K562 (cell line): ENCODE data around the gene RNASE8. TPM values are rescaled to one million over a fixed set of nuclear protein-coding genes. Genes with fewer than 3 reads are reported as not detected.

ENCODE experiments used
- ATAC-seq: fragments of 200-7000 bp; cut with Tn5 transposase; 3 replicates; pipeline ENCODE4 v1.9.1; 2020; ENCODE audit warnings: moderate library complexity
- BruUV-seq: library from RNA; stranded (reverse); fragments of 400-500 nt; replicated peaks from 2 replicates; lab custom pipeline; 2021; lab: Mats Ljungman, UMichigan
- CTCF ChIA-PET: fragments of 300-600 bp; formaldehyde crosslinking; extraction: SDS; loops from one replicate; lab custom pipeline; 2021; ENCODE audit warnings: low intra/inter-chr PET ratio; lab: Yijun Ruan, JAX
- POLR2A ChIA-PET: fragments of 300-600, 350-650 bp; sonication (Branson Sonifier 250); formaldehyde crosslinking; extraction: SDS; loops from one replicate; lab custom pipeline; 2021; ENCODE audit warnings: antibody characterized with exemption, inconsistent platforms; lab: Yijun Ruan, JAX
- DNase-seq, 4 experiments: peaks; one replicate each; pipeline versions ENCODE4 v3.0.0 to v3.0.0-alpha.2; 2011 to 2018; ENCODE audit warnings: low spot score in 3 of 4, mixed read lengths in 3 of 4; ENCODE audit errors: extremely low read depth in 1 of 4
- FAIRE-seq: peaks from 2 replicates; lab custom pipeline; 2011; peaks lifted over from hg19 to GRCh38; lab: Jason Lieb, UNC
- H2AFZ ChIP-seq: 2 replicates; pipeline ENCODE4 v1.6.0; 2011; ENCODE audit warnings: low read depth, low read length, control low read depth, inconsistent platforms
- H3K27ac ChIP-seq: fragments of 200-600 bp; 3 replicates; pipeline ENCODE4 v1.8.0; 2011; ENCODE audit warnings: low read depth, mild to moderate bottlenecking, control low read depth, inconsistent platforms, low read length, moderate library complexity, mixed read lengths; ENCODE audit errors: extremely low read depth
- H3K27me3 ChIP-seq, 2 experiments: fragments of 300-600 bp in 1 of 2; 2 replicates in 1 of 2; 3 replicates in 1 of 2; pipeline versions ENCODE4 v1.6.0 to v1.8.0; 2011; ENCODE audit warnings: inconsistent platforms in 2 of 2, low read length in 2 of 2, mild to moderate bottlenecking in 1 of 2, mixed read lengths in 1 of 2, moderate library complexity in 1 of 2; ENCODE audit not compliant: control insufficient read depth in 2 of 2, insufficient read depth in 2 of 2
- H3K36me3 ChIP-seq: fragments of 300-600 bp; 3 replicates; pipeline ENCODE4 v1.8.0; 2011; ENCODE audit warnings: mild to moderate bottlenecking, low read length, inconsistent platforms; ENCODE audit not compliant: control insufficient read depth, insufficient read depth
- H3K4me1 ChIP-seq, 2 experiments: fragments of 200-600 bp in 1 of 2; replicated peaks in 1 of 2; 2 replicates in 1 of 2; 3 replicates in 1 of 2; pipeline versions ENCODE4 v1.5.1 to v1.8.0; 2011; ENCODE audit warnings: inconsistent platforms in 2 of 2, low read length in 2 of 2, mild to moderate bottlenecking in 1 of 2, mixed read lengths in 1 of 2, moderate library complexity in 1 of 2; ENCODE audit not compliant: control insufficient read depth in 2 of 2, insufficient read depth in 2 of 2
- H3K4me2 ChIP-seq: 2 replicates; pipeline ENCODE4 v1.6.1; 2011; ENCODE audit warnings: low read length, control low read depth, inconsistent platforms, mixed read lengths; ENCODE audit not compliant: insufficient read depth
- H3K4me3 ChIP-seq: fragments of 200-600 bp; sonication (generic), shearing (Covaris generic); 2 replicates; pipeline ENCODE4 v1.5.1; 2016; ENCODE audit warnings: control low read depth, inconsistent platforms
- H3K79me2 ChIP-seq: fragments of 200-600 bp; 3 replicates; pipeline ENCODE4 v1.8.0; 2011; ENCODE audit warnings: low read length, inconsistent platforms; ENCODE audit not compliant: control insufficient read depth, insufficient read depth
- H3K9ac ChIP-seq, 2 experiments: 2 replicates each; pipeline versions ENCODE4 v1.6.0 to v1.6.1; 2011; ENCODE audit warnings: low read depth in 2 of 2, low read length in 2 of 2, control low read depth in 1 of 2, inconsistent platforms in 1 of 2, mild to moderate bottlenecking in 1 of 2, mixed read lengths in 1 of 2; ENCODE audit not compliant: insufficient read depth in 1 of 2
- H3K9me1 ChIP-seq: one replicate; pipeline ENCODE4 v1.6.0; 2011; ENCODE audit warnings: inconsistent platforms, mild to moderate bottlenecking, low read length, moderate library complexity; ENCODE audit not compliant: control insufficient read depth, insufficient read depth
- H3K9me3 ChIP-seq: replicated peaks from 2 replicates; pipeline ENCODE4 v1.5.1; 2011; ENCODE audit warnings: low read depth, low read length, inconsistent platforms; ENCODE audit not compliant: control insufficient read depth, insufficient read depth
- H4K20me1 ChIP-seq: replicated peaks from 2 replicates; pipeline ENCODE4 v1.6.1; 2011; ENCODE audit warnings: low read length, inconsistent platforms, mixed read lengths; ENCODE audit not compliant: control insufficient read depth, insufficient read depth
- ATF7 ChIP-seq: fragments of 450-650 bp; IDR thresholded peaks from 2 replicates; pipeline ENCODE4 v1.7.1; 2014; ENCODE audit warnings: mild to moderate bottlenecking, moderate library complexity
- CBX8 ChIP-seq: fragments of 200-600 bp; sonication (generic); IDR thresholded peaks from 2 replicates; pipeline ENCODE4 v1.6.1; 2012; ENCODE audit warnings: borderline replicate concordance, mixed run types, low read depth, mild to moderate bottlenecking, moderate library complexity, mixed read lengths, low read length, control low read depth, inconsistent platforms; ENCODE audit not compliant: poor library complexity, severe bottlenecking; ENCODE audit errors: extremely low read depth
- GATAD2B ChIP-seq: fragments of 450-650 bp; IDR thresholded peaks from 2 replicates; pipeline ENCODE4 v1.6.1; 2017; ENCODE audit warnings: mild to moderate bottlenecking, borderline replicate concordance
- HSF4 ChIP-seq: fragments of 250-450 bp; sonication (Bioruptor Pico); IDR thresholded peaks from 2 replicates; pipeline ENCODE4 v2.1.2; 2022; ENCODE audit warnings: mild to moderate bottlenecking, moderate library complexity, borderline replicate concordance
- NCOR1 ChIP-seq: fragments of 450-650 bp; IDR thresholded peaks from 2 replicates; pipeline ENCODE4 v1.6.1; 2016; ENCODE audit warnings: mild to moderate bottlenecking, moderate library complexity
- POU5F1 ChIP-seq: fragments of 150-350 bp; IDR thresholded peaks from 2 replicates; pipeline ENCODE4 v1.6.1; 2014; ENCODE audit warnings: borderline replicate concordance, low read length, low read depth, mild to moderate bottlenecking; ENCODE audit not compliant: partially characterized antibody
- RBBP5 ChIP-seq: fragments of 200-600 bp; sonication (generic); IDR thresholded peaks from 2 replicates; pipeline ENCODE4 v1.6.1; 2012; ENCODE audit warnings: borderline replicate concordance, mild to moderate bottlenecking, low read length, control low read depth, inconsistent platforms; ENCODE audit not compliant: insufficient read depth, poor library complexity, severe bottlenecking
- SRSF7 ChIP-seq: fragments of 200-400 bp; formaldehyde crosslinking; optimal IDR thresholded peaks from 2 replicates; pipeline ENCODE3; 2017; ENCODE audit warnings: mild to moderate bottlenecking, low read depth, low read length
- SUPT5H ChIP-seq: fragments of 450-650 bp; IDR thresholded peaks from 2 replicates; pipeline ENCODE4 v1.6.1; 2016
- ZNF121 ChIP-seq: sonication (generic); formaldehyde crosslinking; conservative IDR thresholded peaks from 2 replicates; pipeline ENCODE4 v1.8.0; 2022; ENCODE audit warnings: missing genetic modification reagents
- ZNF408 ChIP-seq: fragments of 250-450 bp; sonication (Bioruptor Pico); IDR thresholded peaks from 2 replicates; pipeline ENCODE4 v1.4.0; 2020; ENCODE audit warnings: low read depth, mild to moderate bottlenecking, moderate library complexity
- WGBS: fragments of 100-300 bp; shearing (Covaris generic); methylation state at CpG from one replicate; pipeline ENCODE4 v1.1.6; 2016; ENCODE audit warnings: low coverage, mixed read lengths; ENCODE audit not compliant: insufficient coverage; ENCODE audit errors: missing lambda C conversion rate; 5-methylcytosine and 5-hydroxymethylcytosine counted together
- in situ Hi-C: fragments of 300-500 bp; cut with MboI; formaldehyde crosslinking; loops from 4 replicates; pipeline ENCODE4 v1.15.0; 2018; ENCODE audit warnings: inconsistent platforms, mixed read lengths
- intact Hi-C: fragments of 100-400 bp; cut with micrococcal nuclease; formaldehyde crosslinking; loops from 2 replicates; pipeline ENCODE4 v1.14.2; 2022
- polyA plus RNA-seq, 8 experiments: library from polyadenylated mRNA; depleted of rRNA in 4 of 8; stranded (reverse) in 5 of 8; unstranded in 3 of 8; fragments of >200 nt; fragmentation: Nextera tagmentation in 2 of 8; fragmentation: Illumina TruSeq in 1 of 8; extraction: Ambion mirVana in 2 of 8; extraction: Trizol in 1 of 8; gene quantifications; 2 replicates each; pipeline versions ENCODE4 v1.2.1 to v1.2.3, GENCODE V29; 2011 to 2014; ENCODE audit warnings: inconsistent platforms in 1 of 8, missing spikeins in 1 of 8
- total RNA-seq, 7 experiments: library from RNA; depleted of rRNA in 6 of 7; stranded (reverse); fragments of >200 nt in 6 of 7; fragmentation: Illumina TruSeq in 2 of 7; extraction: Trizol in 2 of 7; gene quantifications; 2 replicates each; pipeline versions ENCODE4 v1.2.1 to v1.2.3, GENCODE V29; 2011 to 2021; ENCODE audit warnings: low replicate concordance in 1 of 7
- TF ChIP-seq, protein P1 (sequence below): fragments of 450-650 bp; IDR thresholded peaks from 2 replicates; pipeline ENCODE4 v1.7.1; 2018; ENCODE audit warnings: mild to moderate bottlenecking, low read depth; ENCODE audit not compliant: partially characterized antibody
- TF ChIP-seq, protein P2 (sequence below), 2 experiments: fragments of 200-800 bp in 1 of 2; sonication (Bioruptor generic) in 1 of 2; sonication (generic) in 1 of 2; formaldehyde crosslinking in 1 of 2; IDR thresholded peaks in 1 of 2; conservative IDR thresholded peaks in 1 of 2; 2 replicates each; pipeline versions ENCODE4 v1.5.0 to v1.6.1; 2016 to 2020; ENCODE audit warnings: missing compliant biosample characterization in 1 of 2, missing genetic modification characterization in 1 of 2, missing genetic modification reagents in 1 of 2
- TF ChIP-seq, protein P3 (sequence below): fragments of 250-450 bp; sonication (Bioruptor Pico); IDR thresholded peaks from 2 replicates; pipeline ENCODE4 v1.5.1; 2021; ENCODE audit warnings: mild to moderate bottlenecking

Gene RNASE8
- total and polyA plus RNA-seq, 9 of the 15 experiments (the other 6 are each of a cell fraction or from before 2014, with no cell fraction given), result not detected

DNA sequence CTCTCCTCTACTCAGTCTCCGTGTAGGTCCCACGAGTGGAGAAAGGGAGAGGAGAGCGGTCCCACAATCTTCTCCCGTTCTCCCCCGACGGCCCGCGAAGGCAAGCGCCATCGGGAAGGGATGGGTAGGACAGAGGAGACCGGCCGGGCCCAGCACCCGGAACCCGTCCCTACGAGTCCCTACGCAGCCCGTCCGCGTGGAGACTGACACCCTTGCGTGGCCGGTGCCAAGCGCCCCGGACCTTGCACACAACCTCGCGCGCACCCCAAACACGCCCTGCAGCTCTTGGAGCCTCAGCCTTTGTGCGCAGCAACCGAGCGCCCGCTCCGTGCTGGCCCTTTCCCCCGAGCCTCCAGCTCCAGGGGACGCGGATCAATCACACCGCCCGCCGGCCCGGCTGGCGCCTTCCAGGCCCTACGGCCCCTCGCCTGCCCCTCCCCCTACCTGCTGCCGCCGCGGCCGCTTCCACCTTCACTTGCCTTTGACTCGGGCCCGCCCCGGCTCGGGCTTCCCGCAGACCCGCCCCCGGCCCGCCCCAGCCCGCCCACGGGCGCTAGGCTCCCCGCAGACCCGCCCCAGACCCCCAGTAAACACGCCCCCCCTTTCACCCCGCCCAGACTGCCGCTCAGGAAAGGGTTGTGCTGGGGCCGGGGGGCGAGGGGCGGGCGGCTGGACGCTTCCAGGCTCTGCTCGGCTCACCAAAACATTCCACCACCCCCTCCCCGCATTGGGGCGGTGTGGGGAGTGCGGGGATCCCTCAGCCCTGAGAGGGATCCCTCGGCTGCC lies 32.8 kb upstream of the RNASE8 start, which contains the start of gene NDRG2:
Gene NDRG2, minus strand, starts transcription at position 477 of the 786 bp plus-strand sequence. CDS start 1,746 bp downstream, outside the sequence.
- peaks cover 35 to 39% of the 10 kb centered on the region in 2 experiments for H3K4me1 ChIP-seq
- peaks cover 15% of the 10 kb centered on the region; the same call in 1 of the 3 replicates for H3K36me3 ChIP-seq
- no peaks in the 10 kb centered on the region for H3K9me3 ChIP-seq
- peak within 1 kb of the TSS; percentile 80 for H3K27ac ChIP-seq
- peak; percentile 85 to 92 (median 91) for DNase-seq
- ATAC-seq, result peak; percentile 90
- in situ Hi-C loops, result no loop called here
- H3K4me3 ChIP-seq, result peak within 1 kb of the TSS; percentile 66
- H3K4me2 ChIP-seq, result peak within 1 kb of the TSS; percentile 82
- no peaks in the 10 kb centered on the region for H3K27me3 ChIP-seq
- intact Hi-C loops, result no loop called here
- ChIA-PET POLR2A (interaction anchor here (0.9 to 2.6 kb wide), 2 partner anchors 10 to 14 kb away, joined by 3 to 12 read pairs; no protein-coding TSS in a partner anchor), CTCF (no interaction called here)
- 2% methylated on average over 17 of the region's 72 CpGs for WGBS
- FAIRE-seq, result no peak
- H3K9me1 ChIP-seq, result peaks cover 2% of the 10 kb centered on the region
- H4K20me1 ChIP-seq, result no peaks in the 10 kb centered on the region
- BruUV-seq, result TSS peak; percentile 67
- peak within 1 kb of the TSS; percentile 77 to 92 for H3K9ac ChIP-seq
- H2AFZ ChIP-seq, result peak within 1 kb of the TSS; percentile 81
- peaks cover 21% of the 10 kb centered on the region for H3K79me2 ChIP-seq
- TF ChIP-seq, protein P1, sequence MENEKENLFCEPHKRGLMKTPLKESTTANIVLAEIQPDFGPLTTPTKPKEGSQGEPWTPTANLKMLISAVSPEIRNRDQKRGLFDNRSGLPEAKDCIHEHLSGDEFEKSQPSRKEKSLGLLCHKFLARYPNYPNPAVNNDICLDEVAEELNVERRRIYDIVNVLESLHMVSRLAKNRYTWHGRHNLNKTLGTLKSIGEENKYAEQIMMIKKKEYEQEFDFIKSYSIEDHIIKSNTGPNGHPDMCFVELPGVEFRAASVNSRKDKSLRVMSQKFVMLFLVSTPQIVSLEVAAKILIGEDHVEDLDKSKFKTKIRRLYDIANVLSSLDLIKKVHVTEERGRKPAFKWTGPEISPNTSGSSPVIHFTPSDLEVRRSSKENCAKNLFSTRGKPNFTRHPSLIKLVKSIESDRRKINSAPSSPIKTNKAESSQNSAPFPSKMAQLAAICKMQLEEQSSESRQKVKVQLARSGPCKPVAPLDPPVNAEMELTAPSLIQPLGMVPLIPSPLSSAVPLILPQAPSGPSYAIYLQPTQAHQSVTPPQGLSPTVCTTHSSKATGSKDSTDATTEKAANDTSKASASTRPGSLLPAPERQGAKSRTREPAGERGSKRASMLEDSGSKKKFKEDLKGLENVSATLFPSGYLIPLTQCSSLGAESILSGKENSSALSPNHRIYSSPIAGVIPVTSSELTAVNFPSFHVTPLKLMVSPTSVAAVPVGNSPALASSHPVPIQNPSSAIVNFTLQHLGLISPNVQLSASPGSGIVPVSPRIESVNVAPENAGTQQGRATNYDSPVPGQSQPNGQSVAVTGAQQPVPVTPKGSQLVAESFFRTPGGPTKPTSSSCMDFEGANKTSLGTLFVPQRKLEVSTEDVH, result no peak
- TF ChIP-seq, protein P2, sequence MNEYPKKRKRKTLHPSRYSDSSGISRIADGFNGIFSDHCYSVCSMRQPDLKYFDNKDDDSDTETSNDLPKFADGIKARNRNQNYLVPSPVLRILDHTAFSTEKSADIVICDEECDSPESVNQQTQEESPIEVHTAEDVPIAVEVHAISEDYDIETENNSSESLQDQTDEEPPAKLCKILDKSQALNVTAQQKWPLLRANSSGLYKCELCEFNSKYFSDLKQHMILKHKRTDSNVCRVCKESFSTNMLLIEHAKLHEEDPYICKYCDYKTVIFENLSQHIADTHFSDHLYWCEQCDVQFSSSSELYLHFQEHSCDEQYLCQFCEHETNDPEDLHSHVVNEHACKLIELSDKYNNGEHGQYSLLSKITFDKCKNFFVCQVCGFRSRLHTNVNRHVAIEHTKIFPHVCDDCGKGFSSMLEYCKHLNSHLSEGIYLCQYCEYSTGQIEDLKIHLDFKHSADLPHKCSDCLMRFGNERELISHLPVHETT (CRISPR knock-in tag; conservative IDR thresholded peaks at IDR 0.05 in 1 of 2, IDR thresholded peaks at IDR 0.05 in 1 of 2), result no peak
- TF ChIP-seq POU5F1 (no peak), ZNF121 (CRISPR knock-in tag) (no peak), SUPT5H (peak; percentile 52; the same call in 1 of the 2 replicates), ATF7 (no peak), HSF4 (no peak), RBBP5 (peak; percentile 25), NCOR1 (no peak), GATAD2B (no peak), CBX8 (no peak), SRSF7 (peak; percentile 35), ZNF408 (CRISPR knock-in tag) (no peak)
- TF ChIP-seq, protein P3, sequence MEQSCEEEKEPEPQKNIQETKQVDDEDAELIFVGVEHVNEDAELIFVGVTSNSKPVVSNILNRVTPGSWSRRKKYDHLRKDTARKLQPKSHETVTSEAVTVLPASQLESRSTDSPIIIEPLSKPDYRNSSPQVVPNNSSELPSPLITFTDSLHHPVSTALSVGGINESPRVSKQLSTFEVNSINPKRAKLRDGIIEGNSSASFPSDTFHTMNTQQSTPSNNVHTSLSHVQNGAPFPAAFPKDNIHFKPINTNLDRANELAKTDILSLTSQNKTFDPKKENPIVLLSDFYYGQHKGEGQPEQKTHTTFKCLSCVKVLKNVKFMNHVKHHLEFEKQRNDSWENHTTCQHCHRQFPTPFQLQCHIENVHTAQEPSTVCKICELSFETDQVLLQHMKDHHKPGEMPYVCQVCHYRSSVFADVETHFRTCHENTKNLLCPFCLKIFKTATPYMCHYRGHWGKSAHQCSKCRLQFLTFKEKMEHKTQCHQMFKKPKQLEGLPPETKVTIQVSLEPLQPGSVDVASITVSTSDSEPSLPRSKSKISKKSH (CRISPR knock-in tag), result no peak
